Erythroblast (primary cell): ENCODE results near the gene UIMC1.
"Not testable (repeated sequence)": the region's sequence is repeated elsewhere in the genome, so short reads cannot be mapped to it uniquely, and the experiment has no call there.

ENCODE experiments used
- GATA1 ChIP-seq: IDR thresholded peaks from 2 replicates; pipeline ENCODE4 v1.6.1; 2011; ENCODE audit warnings: low read depth, mild to moderate bottlenecking, control low read depth, low read length, moderate library complexity
- POLR2A ChIP-seq: IDR thresholded peaks from 2 replicates; pipeline ENCODE4 v1.6.1; 2011; ENCODE audit warnings: mild to moderate bottlenecking, low read length

GRCh38 chr5:176983593-176983992 is 23.0 kb downstream of the UIMC1 start:
- TF ChIP-seq POLR2A, GATA1: not testable (repeated sequence)
